Glutamatergic neuron (in vitro differentiated cells): ENCODE measurements around the gene GPRIN2. TPM values are rescaled to one million over a fixed set of nuclear protein-coding genes. Genes with fewer than 3 reads are reported as not detected.

ENCODE experiments used
- DNase-seq: peaks from one replicate; pipeline ENCODE4 v3.0.0; 2022
- H3K27ac Mint-ChIP-seq: one replicate; pipeline ENCODE4 v1.8.0; 2020; ENCODE audit warnings: mild to moderate bottlenecking, mixed read lengths, inconsistent platforms; ENCODE audit not compliant: unreplicated experiment
- H3K27me3 Mint-ChIP-seq: one replicate; pipeline ENCODE4 v1.8.0; 2020; ENCODE audit warnings: mild to moderate bottlenecking, moderate library complexity, mixed read lengths, inconsistent platforms; ENCODE audit not compliant: unreplicated experiment
- H3K36me3 Mint-ChIP-seq: one replicate; pipeline ENCODE4 v1.8.0; 2020; ENCODE audit warnings: mild to moderate bottlenecking, mixed read lengths, inconsistent platforms; ENCODE audit not compliant: unreplicated experiment
- H3K4me1 Mint-ChIP-seq: one replicate; pipeline ENCODE4 v1.8.0; 2020; ENCODE audit warnings: mild to moderate bottlenecking, low read depth, mixed read lengths, inconsistent platforms; ENCODE audit not compliant: unreplicated experiment
- H3K4me3 Mint-ChIP-seq: one replicate; pipeline ENCODE4 v1.8.0; 2020; ENCODE audit warnings: mild to moderate bottlenecking, mixed read lengths, inconsistent platforms; ENCODE audit not compliant: unreplicated experiment
- H3K9me3 Mint-ChIP-seq: one replicate; pipeline ENCODE4 v1.8.0; 2020; ENCODE audit warnings: mild to moderate bottlenecking, moderate library complexity, mixed read lengths, inconsistent platforms; ENCODE audit not compliant: unreplicated experiment
- total RNA-seq: library from RNA; stranded (reverse); fragmentation: NEBNext Ultra II Directional; extraction: Animal tissue kit (Norgen Biotek cat#: 25700); gene quantifications from one replicate; pipeline ENCODE4 v1.2.1, GENCODE V29; 2021; ENCODE audit not compliant: unreplicated experiment
- TF ChIP-seq, protein P1 (sequence below): fragments of 200-600 bp; sonication (generic); IDR thresholded peaks from one replicate; pipeline ENCODE4 v1.5.0; 2021; ENCODE audit not compliant: partially characterized antibody, unreplicated experiment

Gene GPRIN2
- total RNA-seq, 1 donor from 2014 or later: 3.0 TPM

DNA sequence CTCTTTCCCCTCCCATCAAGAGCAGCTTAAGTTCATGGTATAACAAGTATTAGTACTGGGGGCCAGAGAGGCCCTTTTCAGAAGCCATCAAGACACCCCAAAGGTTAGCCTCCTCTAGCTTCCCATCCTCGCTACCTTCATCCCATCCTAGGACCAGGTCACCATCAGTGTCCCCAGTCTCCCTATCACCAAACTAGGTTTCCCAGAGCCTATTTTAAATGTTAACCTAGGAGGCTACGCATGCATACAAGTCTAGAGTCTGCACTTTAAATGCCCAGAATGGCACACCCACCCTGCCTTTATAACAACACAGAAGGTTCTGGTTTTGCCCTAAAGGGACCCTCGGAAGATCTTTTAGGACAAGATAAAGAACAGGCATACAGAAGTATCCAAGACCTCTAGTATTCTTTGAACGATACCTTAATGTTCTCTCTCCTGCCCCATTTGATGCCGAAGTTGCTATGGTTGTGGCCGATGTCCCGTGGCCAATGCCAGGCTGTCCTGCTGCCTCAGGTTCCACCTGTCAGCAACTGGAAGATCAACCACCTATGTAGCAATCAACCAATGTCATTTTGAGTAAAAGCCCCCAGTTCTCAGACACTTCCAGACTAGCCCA is 2.2 kb downstream of the GPRIN2 start:
- no peak overlapping the region for H3K4me3 Mint-ChIP-seq
- peaks cover 14% of the 10 kb centered on the region for H3K27me3 Mint-ChIP-seq
- TF ChIP-seq, protein P1, sequence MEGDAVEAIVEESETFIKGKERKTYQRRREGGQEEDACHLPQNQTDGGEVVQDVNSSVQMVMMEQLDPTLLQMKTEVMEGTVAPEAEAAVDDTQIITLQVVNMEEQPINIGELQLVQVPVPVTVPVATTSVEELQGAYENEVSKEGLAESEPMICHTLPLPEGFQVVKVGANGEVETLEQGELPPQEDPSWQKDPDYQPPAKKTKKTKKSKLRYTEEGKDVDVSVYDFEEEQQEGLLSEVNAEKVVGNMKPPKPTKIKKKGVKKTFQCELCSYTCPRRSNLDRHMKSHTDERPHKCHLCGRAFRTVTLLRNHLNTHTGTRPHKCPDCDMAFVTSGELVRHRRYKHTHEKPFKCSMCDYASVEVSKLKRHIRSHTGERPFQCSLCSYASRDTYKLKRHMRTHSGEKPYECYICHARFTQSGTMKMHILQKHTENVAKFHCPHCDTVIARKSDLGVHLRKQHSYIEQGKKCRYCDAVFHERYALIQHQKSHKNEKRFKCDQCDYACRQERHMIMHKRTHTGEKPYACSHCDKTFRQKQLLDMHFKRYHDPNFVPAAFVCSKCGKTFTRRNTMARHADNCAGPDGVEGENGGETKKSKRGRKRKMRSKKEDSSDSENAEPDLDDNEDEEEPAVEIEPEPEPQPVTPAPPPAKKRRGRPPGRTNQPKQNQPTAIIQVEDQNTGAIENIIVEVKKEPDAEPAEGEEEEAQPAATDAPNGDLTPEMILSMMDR: no peak
- no peak overlapping the region for H3K27ac Mint-ChIP-seq
- no peaks in the 10 kb centered on the region for H3K4me1 Mint-ChIP-seq
- no peak for DNase-seq
- H3K36me3 Mint-ChIP-seq: no peaks in the 10 kb centered on the region
- no peaks in the 10 kb centered on the region for H3K9me3 Mint-ChIP-seq

DNA sequence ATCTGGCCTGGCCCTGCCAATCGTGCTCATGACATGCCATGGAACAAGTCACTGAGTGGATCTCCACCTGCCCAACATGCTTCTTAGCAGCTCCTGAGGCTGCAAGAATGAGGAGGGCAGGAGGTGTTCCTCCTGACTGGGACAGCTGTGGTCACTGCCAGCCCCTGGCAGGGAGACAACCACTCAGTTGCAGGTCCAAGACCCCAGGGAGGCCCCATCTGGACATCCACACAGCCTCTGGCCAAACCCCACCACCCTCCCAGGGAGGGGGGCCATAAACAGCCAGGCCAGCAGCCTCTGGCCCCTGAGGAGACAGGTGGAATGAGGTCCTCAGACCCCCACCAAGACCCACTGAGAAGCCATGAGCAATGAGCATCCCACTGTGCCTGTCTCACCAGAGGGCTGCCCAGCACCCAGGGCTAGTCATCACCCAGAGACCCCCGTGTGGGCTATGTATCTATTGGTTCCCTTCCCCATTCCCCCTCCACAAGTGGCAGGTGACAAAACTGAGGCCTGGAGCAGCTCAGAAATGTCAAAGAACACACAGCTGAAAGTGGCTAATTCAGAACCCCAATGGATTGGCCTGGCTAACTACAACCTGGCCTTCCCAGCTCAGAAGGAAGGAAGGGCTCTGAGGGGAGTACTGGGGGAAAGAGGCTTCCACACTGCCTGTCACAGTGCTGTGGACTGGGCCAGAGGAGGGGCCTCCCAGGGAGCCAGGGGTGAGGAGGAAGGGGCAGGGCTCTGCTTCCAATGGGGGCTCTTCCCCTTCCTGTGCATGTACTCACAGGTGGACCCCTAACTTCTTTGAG is 3.0 kb downstream of the GPRIN2 start:
- TF ChIP-seq, protein P1: no peak
- H3K4me1 Mint-ChIP-seq: no peaks in the 10 kb centered on the region
- peaks cover 14% of the 10 kb centered on the region for H3K27me3 Mint-ChIP-seq
- H3K27ac Mint-ChIP-seq: no peak overlapping the region
- DNase-seq: no peak
- H3K36me3 Mint-ChIP-seq: no peaks in the 10 kb centered on the region
- peaks cover 2% of the 10 kb centered on the region for H3K9me3 Mint-ChIP-seq
- no peak overlapping the region for H3K4me3 Mint-ChIP-seq

DNA sequence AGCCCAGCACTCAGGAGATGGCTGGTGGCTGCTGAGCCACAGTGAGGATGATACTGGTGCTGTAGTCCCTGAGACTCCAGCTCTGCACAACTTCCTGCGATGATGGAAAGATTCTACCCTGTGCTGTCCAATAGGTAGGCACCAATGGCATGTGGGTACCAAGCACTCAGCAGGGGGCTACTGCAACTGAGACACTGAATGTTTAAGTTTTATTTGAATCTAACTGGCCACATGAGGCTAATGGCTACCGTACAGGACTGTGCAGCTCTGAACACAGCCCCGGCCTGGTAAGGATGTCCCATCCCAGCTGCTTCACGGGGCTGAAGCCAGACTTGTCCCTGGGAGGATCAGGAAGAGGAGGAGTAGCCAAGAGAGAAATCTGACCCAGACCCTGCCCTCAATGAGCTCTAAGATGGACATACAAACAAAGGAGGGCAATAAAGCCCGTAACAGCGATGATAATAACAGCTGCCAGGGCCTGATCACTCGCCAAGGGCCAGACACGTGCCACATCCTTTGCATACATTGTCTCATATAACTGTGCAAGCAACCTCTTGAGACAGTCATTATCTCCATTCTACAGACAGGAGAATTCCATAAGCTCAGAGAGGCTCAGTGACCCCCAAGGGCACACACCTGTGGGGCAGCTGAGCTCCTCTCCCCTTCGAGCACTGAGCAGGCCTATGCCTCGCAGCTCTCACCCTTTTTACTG is 3.8 kb downstream of the GPRIN2 start:
- no peak for DNase-seq
- Mint-ChIP-seq H3K9me3 (peaks cover 3% of the 10 kb centered on the region), H3K27ac (no peak overlapping the region), H3K4me3 (no peak overlapping the region), H3K4me1 (no peaks in the 10 kb centered on the region), H3K27me3 (peaks cover 11% of the 10 kb centered on the region), H3K36me3 (no peaks in the 10 kb centered on the region)
- TF ChIP-seq, protein P1: no peak

DNA sequence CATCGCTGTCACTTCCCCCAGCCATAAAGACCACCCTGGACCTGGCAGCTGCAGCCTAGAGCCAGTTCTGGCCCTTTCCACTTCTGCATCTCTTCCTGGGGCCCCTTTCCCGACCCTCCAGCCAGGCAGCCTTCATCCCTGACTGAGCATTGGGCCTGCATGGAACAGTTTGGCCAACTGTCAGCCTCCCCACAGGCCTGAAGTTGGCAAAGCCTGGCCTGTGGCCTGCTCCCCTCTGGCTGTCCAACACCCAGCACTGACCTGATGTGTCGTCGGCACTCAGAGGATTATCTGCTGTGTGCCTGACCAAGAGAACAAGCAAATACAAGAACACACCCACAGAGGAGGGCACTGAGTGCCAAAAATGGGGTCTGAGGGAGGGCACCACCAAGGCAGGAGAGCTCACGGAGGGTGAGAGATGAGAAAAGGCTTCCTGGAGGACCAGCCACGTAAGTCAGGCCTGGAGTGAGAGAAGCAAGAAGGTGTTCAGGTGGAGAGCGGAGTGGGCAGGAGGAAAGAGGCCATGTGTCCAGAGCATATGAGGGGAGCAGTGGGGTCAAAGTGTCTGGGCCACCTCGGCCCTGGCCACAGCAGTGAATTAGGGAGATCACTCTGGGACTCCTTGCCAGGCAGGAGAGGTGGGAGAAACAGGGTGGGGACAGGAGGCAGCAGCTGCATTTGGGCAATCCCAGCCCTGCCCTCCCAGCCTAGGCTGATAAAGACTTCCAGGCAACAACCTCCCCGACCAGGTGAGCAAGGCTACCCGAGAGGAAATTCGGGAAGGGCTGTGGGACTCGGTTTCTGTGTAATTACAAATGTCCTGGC is 4.5 kb downstream of the GPRIN2 start:
- DNase-seq: no peak
- Mint-ChIP-seq H3K27me3 (peaks cover 5% of the 10 kb centered on the region), H3K27ac (no peak overlapping the region)

More for the DNA sequence above, 4.5 kb downstream of the GPRIN2 start:
- TF ChIP-seq, protein P1: no peak
- Mint-ChIP-seq H3K4me1 (no peaks in the 10 kb centered on the region), H3K36me3 (no peaks in the 10 kb centered on the region), H3K9me3 (peaks cover 3% of the 10 kb centered on the region), H3K4me3 (no peak overlapping the region)
